ENCODE measurements around the gene SELE.

Gene SELE, protein sequence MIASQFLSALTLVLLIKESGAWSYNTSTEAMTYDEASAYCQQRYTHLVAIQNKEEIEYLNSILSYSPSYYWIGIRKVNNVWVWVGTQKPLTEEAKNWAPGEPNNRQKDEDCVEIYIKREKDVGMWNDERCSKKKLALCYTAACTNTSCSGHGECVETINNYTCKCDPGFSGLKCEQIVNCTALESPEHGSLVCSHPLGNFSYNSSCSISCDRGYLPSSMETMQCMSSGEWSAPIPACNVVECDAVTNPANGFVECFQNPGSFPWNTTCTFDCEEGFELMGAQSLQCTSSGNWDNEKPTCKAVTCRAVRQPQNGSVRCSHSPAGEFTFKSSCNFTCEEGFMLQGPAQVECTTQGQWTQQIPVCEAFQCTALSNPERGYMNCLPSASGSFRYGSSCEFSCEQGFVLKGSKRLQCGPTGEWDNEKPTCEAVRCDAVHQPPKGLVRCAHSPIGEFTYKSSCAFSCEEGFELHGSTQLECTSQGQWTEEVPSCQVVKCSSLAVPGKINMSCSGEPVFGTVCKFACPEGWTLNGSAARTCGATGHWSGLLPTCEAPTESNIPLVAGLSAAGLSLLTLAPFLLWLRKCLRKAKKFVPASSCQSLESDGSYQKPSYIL

DNA sequence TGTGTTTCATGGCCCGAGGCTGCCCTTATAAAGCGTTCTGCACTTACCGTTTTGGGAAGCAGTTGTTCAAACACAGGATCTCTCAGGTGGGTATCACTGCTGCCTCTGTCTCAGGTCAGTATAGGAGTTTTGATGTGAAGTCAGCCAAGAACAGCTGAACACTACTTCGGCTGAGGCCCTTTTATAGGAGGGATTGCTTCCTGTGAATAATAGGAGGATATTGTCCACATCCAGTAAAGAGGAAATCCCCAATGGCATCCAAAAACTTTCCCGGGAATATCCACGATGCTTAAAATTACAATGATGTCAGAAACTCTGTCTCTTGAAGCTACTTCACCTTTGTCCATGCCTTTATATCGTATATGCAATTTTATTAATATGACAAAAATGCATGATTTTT is at the start of gene SELE:
Gene SELE, minus strand, starts transcription at position 156 of the 400 bp plus-strand sequence. CDS start 467 bp downstream, outside the sequence.
- FAIRE-seq = no peak

DNA sequence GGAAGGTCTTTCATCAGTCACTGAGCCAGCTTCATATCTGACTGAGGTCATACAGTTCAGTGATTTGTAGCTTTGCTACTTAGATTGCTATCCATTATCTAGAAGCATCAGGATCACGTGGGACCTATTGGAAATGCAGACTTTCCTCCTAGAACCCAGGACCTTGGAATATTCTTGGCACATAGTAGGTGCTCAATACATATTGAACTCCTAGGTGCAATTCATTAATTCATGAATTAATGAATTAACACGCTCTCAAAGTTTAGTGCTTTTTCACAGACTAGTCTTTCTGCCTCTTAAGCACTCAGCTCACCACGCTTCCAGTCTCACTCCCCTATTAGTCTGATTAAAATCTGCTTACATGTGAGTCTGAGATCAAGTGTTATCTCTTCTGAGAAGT is 48.7 kb upstream of the SELE start:
- FAIRE-seq = no peak

DNA sequence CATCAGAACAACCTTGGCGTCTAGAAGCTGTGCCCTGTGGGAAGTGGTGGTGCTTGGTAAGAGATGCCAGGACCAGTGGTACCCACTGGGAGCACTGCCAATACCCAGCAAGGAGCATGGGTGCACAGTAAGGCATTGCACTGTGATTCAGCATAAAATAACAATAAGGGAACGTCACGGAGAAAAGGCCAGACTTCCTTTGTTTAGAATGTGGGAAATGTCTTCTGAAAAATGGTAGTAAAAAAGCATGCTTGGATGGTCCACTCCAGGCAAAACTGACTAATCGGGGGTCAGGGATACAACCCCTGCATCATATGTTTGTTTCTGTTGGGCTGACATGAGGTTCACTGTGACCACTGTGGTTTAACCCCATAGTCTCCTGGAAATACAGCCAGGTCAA is 46.1 kb upstream of the SELE start:
- FAIRE-seq = no peak

DNA sequence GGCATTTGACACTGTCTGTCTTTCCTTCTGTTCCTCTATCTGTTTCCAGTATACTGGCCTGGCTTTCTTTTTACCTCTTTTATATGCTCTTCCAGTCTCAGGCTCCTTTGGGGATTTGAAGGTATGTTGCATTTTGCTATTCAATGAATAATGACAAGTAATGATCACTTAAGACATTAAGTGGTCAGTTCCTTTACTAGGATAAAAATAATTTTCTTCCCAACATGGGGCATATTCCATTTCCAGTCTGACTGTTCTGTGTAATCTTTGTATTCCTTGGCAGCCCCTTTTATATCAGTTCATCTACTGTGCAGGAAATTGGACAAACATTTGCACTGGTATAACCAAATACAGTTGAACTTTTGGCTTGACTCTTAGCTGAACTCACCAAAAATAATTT is 45.3 kb upstream of the SELE start:
- no peak for FAIRE-seq

DNA sequence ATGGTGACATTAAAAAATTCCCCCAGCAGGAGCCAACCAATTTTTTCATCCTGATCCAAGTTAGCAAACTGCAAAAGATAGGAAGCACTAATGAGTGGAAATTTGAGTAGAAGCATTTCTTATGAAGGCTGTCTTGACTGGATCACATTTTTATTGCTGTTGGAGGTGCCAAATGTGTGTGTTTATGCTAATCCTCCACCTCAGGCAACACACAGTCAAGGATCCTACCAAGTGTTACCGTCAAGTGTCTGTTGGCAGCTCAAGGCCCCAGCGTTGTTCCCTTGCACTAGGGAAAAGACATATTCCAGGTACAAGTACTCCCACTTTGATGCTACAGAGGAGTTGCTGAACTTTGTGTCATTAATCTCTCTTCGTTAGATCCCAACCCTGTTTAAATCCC is 42.6 kb upstream of the SELE start:
- FAIRE-seq = no peak

DNA sequence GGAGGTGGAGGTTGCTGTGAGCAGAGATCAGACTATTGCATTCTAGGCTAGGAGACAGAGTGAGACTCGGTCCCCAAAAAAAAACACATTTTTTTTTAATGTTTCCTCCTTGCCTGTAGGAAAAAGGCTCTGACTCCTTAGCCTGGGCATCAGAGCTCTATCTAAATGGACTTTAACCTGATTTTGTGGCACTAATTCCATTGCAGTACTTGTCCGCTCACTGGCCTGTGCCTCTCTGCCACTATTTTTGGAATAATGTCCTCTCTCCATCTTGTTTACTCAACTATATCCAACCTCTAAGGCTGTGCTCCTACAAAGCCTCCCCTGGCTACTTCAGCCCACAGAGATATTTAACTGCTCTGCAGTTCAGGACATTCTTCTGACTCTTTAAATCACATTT is 34.3 kb upstream of the SELE start:
- FAIRE-seq = no peak

DNA sequence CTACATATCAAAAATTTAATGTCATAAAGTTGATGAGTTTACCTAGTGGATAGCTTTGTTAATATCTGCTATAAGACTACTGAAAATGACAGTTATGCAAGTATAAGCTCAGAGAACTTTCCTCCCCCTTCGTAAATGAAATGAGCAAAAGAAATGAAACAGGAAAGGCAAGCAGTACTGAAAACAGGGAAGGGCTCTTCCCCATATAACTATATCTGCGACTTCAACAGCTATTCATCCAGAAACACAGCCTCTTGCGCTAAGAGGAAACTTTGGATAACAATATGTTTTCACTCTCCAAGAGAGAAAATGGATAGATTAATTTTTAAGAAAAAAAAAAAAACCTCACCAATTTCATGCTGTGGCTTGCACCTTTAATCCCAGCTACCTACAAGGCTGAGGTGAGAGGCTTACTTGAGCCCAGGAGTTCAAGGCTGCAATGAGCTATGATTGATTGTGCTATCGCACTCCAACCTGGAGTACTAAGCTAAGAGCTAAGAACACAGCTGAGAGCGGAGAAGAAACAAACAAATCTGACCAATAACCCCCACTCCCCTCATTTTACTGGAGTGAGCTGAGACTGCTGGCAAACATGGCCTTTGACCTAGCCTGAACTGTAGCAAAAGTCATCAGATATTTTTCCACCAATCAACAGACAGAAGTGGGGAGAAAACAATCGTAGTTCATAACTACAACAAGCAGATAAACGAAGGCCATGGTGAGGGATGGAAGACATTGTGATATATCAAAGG is 31.9 kb upstream of the SELE start:
- FAIRE-seq = no peak

DNA sequence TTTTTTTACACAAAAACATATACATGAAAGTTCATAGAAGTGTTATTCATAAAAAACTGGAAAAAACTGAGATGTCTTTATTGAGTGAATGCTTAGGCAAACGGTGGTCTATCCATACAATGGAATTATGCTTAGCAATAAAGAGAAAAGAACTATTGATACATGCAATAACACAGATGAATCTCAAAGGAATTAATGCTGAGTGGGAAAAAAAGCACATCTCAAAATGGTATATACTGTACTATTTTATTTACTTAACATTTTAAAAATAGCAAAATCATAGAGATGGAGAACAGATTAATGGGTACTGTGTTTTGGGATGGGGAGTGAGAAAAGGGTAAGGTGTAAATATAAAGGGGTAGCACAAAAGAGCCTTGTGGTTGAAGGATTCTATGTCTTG is 31.0 kb upstream of the SELE start:
- no peak for FAIRE-seq

DNA sequence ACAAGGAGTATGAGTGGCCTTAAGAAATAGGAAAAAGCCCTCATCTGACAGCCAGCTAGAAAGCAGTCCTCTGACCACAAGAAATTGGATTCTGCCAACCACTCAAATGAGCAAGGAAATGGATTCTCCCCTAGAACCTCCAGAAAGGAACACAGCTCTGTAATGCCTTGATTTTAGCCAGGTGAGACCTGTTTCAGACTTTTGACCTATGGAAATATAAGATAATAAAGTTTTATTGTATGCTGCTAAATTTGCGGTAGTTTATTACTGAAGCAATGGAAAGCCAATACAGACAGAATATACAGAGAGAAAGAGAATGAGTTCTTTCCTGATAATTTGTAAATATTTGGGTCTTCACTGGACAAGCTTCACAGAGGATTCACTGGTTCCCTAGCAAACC is 28.8 kb upstream of the SELE start:
- FAIRE-seq = no peak

DNA sequence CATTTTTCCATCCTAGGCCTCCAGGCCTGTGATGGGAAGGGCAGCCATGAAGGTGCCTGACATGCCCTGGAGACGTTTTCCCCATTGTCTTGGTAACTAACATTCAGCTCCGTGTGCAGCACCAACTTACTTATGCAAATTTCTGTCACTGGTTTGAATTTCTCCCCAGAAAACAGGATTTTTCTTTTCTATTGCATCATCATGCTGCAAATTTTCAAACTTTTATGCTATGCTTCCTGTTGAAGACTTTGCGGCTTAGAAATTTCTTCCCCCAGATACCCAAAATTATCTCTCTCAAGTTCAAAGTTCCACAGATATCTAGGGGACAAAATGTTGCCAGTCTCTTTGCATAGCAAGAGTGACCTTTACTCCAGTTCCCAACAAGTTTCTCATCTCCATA is 25.2 kb upstream of the SELE start:
- no peak for FAIRE-seq

DNA sequence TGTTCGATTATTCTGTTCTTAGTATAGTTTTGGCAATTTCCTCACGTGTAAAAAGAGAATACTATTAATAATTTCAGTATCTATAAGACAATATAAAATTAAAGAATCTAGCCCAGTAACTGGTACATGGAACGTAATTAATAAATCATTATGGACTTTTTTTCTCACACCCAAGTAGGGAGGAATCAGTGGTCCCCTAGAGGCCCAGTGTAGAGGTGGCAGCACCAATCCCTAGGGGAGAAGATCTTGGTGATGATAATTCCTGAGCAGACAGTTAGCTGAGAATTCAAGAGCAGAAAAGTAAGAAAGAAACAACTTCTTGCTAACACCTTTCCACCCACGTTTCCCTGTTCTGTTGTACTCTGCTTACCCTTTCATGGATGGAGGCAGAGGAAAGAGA is 19.7 kb upstream of the SELE start:
- FAIRE-seq = no peak

DNA sequence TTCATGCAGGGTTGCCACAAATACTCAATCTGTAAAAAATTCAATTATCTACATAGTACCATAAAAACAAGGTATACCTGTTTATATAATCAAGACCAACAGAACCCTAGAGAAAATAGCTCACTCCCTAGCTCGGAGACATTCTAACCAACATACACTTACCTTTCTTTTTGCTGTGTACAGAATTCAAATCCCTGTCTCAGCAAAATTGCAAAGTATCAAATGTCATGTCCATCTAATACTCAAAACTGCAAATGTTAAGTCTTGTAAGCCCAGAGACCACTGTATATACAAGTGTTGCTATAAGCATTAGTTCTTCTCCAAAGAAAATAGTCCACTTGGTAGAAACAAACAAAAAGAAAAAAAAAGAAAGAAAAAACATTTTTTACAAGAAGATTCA is 16.2 kb upstream of the SELE start:
- FAIRE-seq = no peak

DNA sequence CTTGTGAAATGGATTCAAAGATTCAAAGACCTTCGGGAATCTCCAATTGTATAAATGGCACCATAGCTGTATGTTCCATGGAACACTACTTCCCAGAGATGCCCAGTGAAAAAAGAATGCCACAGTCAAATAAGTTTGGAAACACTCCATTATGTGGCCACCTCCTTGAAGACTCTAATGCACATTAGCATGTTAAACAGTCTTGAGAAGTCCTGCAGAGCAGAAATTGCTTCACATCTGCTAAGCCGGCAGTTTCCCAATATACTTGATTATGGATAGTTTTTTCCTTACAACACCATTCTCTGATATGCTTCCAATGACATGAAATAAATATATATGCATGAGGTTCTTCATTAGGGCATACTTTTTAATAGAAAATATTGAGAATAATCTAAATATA is 12.7 kb upstream of the SELE start:
- no peak for FAIRE-seq

DNA sequence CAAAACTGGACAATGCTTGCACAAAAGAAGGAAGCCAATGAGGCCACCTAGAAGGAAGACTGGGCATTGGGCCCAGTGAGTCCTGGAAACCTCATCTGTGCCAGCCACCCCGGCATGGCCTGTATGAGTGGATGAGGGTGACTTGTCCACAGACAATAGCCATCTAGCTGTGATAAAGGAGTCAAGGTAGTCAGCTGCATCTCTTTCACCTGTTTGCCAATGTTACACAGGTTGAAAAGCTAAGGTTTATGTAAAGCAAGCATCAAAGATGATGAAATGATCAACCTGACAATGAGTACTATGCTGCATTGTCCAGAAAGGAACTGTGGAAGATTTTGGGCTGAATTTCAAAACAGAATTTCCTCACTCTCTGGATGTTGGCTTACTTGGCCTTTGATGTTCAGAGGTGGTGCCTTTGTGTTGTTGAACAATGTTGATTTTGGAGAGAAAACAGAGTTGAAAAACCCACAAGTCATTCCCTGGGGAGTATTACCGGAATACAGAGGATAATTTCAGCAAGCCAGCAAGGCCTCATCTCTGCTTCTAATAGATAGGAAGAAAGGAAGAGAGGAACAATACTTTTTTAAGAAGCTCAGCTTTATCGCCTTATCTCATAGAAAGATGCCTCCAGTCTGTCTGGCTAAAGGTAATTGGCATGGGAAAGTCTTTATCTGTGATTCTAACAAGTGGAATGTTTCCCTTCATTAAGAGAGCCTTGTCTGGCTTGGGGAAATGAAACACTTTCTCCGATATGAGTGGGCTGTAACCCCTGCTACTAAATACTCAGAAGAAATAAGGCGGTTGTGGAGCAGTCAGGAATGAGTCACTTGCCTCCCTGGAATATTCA is 11.4 kb upstream of the SELE start:
- FAIRE-seq = no peak

DNA sequence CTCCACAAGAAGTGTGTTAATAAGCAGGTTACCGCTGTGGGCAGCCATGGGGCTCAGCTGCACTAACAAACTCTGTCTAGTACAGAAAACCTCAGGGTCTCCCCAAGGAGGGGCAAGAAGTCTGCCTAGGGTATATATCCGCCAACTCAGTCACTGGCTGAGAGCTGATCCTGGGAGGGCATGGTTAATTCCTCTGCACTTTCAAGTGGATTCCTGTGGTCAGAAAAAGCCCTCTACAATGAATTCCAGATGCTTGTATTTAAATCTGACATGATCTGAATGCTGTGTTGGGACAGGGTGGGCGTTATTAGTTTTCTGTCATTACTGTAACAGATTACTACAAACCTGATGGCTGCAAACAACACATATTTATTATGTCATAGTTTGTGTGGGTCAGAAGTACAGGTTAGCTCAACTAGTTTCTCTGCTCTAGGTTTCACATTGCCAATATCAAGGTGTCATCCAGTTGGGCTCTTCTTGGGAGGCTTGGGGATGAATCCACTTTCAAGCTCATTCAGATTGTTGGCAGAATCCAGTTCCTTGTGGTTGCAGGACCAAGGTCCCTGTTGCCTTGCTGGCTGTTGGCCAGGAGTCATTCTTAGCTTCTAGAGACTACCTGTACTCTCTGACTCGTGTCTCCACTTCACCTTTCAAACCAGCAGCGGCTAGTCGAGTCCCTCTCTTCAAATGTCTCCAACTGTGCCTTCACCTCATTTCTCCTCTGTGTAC is 8.0 kb upstream of the SELE start:
- FAIRE-seq = no peak

DNA sequence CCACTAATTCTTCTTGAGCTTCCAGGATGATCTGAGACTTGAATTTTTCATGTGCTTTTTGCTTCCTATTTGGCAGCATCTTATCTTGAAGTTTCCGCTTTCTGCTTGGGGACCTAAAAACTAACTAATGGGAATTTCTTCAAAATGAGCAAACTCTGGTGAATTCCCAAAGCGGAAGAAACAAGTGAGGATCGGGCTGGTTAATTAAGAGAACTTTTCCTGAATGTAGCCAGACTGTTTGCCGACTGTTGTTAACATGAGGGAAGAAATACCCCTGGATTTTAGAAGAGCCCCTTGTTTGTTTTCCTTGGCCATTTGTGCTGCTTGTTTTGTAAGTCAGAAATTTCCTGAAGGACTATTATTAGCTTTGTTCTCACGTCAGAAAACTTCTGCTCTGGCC is 6.1 kb upstream of the SELE start:
- no peak for FAIRE-seq

DNA sequence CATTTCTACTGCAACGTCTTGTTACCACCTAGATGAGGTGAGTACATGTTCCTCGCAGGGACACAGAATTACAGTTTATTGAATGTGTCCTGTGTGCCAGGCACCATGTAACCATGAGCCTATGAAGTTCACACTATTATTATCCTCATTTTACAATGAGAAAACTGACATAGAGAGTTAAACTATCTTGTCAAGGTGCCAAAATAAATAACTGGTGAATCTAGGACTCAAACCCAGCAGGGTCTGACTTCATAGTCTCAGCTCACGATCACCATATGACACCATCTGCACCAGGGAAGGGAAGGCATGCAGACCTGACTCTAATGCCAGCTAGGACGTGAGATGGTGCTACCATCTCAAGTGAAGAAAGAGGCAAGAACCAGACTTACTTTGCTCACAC is 2.4 kb downstream of the SELE start:
- FAIRE-seq = no peak

DNA sequence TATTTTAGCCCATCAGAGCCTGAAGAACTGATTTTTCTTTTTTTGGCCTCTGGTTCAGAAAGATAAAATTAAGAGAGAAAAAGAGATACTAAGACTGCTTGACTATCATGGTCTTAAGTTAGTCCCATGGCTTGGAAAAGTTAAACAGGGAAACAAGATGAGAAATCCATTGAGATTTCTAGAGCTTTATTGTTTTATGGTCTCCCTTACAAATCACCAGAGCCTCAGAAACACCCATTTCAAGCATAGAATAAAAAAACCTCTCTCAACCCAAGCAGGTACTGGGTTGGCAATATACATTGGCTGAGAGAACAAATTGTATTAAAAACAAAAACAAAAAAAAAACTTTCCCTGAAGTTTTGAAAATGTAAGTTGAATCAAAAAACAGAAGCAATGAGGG is 3.9 kb downstream of the SELE start:
- no peak for FAIRE-seq

DNA sequence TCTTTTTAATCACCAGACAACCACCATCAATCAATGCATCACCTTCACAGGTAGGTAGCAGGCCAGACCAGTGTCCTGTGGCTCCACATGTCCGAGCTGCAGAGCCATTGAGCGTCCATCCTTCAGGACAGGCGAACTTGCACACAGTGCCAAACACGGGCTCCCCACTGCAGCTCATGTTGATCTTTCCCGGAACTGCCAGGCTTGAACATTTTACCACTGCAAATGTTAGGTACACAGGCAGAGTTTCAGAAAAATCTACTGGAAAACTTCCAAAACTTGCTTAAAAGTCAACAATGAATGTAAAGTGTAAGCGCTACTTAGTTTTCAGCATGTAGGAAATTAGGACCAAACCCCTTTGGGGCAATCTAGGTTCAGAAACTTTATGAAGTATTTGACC is 6.6 kb downstream of the SELE start:
- no peak for FAIRE-seq

DNA sequence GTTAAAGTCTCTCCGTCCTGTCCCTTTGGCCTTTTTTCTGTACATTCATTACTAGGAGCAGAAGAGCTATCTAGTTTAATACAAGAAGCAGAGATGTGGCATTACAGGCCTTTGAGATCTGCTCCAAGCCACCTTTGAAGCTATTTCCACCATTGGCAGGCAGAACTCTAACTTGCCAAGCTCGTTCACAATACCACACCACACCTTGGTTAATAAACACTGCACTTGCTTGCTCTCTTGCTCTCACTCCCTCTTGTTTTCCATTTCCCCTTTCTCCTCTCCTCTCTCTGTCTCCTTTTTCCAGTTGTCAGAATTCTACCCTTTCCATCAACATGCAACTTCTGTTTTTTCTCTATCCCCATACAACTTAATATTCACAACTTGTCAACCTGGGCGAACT is 7.0 kb downstream of the SELE start:
- FAIRE-seq = no peak

DNA sequence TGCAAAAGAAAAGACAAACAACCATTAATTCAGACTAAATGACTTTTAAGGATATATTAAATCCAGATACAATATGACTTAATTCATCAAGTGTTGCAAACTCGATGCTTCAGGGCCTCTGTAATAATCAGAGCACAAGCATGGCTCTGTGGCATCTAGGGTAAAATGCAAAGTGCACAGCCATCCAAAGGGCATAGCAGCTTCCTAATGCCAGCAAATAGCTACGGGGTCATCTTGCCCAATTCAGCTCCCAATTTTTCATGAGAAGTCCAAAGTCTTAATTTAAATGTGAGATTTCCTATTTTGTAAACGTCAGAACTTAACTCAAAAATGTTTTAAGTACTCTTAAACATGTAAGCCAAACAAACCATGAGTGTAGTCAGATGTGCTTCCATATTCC is 7.9 kb downstream of the SELE start:
- FAIRE-seq = no peak

DNA sequence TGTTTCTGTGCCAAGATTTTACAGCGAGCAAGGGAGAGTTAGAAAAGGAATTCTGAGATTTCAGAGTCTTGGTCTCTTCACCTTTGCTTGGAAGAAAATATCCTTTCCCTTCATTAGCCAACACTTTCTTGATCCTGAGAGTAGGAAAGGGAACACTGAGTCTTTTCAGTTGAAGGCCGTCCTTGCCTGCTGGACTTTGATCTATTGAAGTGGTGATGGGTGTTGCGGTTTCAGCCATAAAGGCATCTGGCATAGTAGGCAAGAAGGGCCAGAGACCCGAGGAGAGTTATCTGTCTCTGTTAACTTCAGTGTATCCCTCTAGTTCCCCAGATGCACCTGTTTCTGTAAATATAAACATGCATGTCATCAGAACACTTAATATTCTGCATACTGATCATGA is 9.7 kb downstream of the SELE start:
- no peak for FAIRE-seq

Measured in colon (tissue), 2 donors.